HEK293 (cell line): ENCODE results near the gene PRND.
A peak's percentile ranks its signal among the peaks of the same experiment; 100 is the strongest.

ENCODE experiments used
- CTCF ChIA-PET: fragments of 350-600 bp; formaldehyde crosslinking; extraction: SDS; loops from one replicate; lab custom pipeline; 2021; ENCODE audit warnings: antibody characterized with exemption; lab: Yijun Ruan, JAX
- POLR2A ChIA-PET: fragments of 300-600 bp; formaldehyde crosslinking; extraction: SDS; loops from one replicate; lab custom pipeline; 2020; ENCODE audit warnings: antibody characterized with exemption, inconsistent platforms; lab: Yijun Ruan, JAX
- H3K27ac ChIP-seq: fragments of 200-500 bp; sonication (Bioruptor generic); 2 replicates; pipeline ENCODE4 v1.5.1; 2014; ENCODE audit warnings: low read depth, low read length, control low read depth, inconsistent platforms; ENCODE audit errors: extremely low read depth
- H3K36me3 ChIP-seq, 2 experiments: fragments of 200-500 bp in 1 of 2; sonication (Bioruptor generic) in 1 of 2; 1 replicate in 1 of 2; 2 replicates in 1 of 2; pipeline ENCODE4 v1.5.1; 2014 to 2017; ENCODE audit warnings: inconsistent platforms in 2 of 2, low read length in 2 of 2; ENCODE audit not compliant: control insufficient read depth in 2 of 2, insufficient read depth in 1 of 2
- H3K4me1 ChIP-seq: fragments of 200-500 bp; sonication (Bioruptor generic); 2 replicates; pipeline ENCODE4 v1.5.1; 2014; ENCODE audit warnings: mild to moderate bottlenecking, low read length, inconsistent platforms; ENCODE audit not compliant: control insufficient read depth, insufficient read depth
- H3K4me3 ChIP-seq: 2 replicates; pipeline ENCODE4 v1.5.1; 2011; ENCODE audit warnings: low read depth, mild to moderate bottlenecking, control low read depth, low read length, moderate library complexity
- H3K9me3 ChIP-seq: fragments of 200-500 bp; sonication (Bioruptor generic); 2 replicates; pipeline ENCODE4 v1.5.1; 2014; ENCODE audit warnings: low read depth, low read length, inconsistent platforms; ENCODE audit not compliant: control insufficient read depth, insufficient read depth
- FEZF1 ChIP-seq: fragments of 450-650 bp; formaldehyde crosslinking; IDR thresholded peaks from 2 replicates; pipeline ENCODE4 v1.5.1; 2016; ENCODE audit warnings: missing biosample characterization, missing genetic modification characterization
- GFI1B ChIP-seq: fragments of 450-650 bp; formaldehyde crosslinking; IDR thresholded peaks from 2 replicates; pipeline ENCODE4 v1.5.1; 2016; ENCODE audit warnings: missing biosample characterization, missing genetic modification characterization
- GLIS1 ChIP-seq: fragments of 450-650 bp; formaldehyde crosslinking; IDR thresholded peaks from 2 replicates; pipeline ENCODE4 v1.5.1; 2016; ENCODE audit warnings: missing biosample characterization, missing genetic modification characterization
- MZF1 ChIP-seq: fragments of 450-650 bp; formaldehyde crosslinking; IDR thresholded peaks from 2 replicates; pipeline ENCODE4 v1.5.1; 2017; ENCODE audit warnings: missing biosample characterization, missing genetic modification characterization, borderline replicate concordance
- RBAK ChIP-seq: fragments of 450-650 bp; formaldehyde crosslinking; IDR thresholded peaks from 2 replicates; pipeline ENCODE4 v1.5.1; 2016; ENCODE audit warnings: missing biosample characterization, missing genetic modification characterization
- SCRT2 ChIP-seq: fragments of 450-650 bp; formaldehyde crosslinking; IDR thresholded peaks from 2 replicates; pipeline ENCODE4 v1.5.1; 2016; ENCODE audit warnings: missing biosample characterization, missing genetic modification characterization
- SETDB1 ChIP-seq: IDR thresholded peaks from one replicate; pipeline ENCODE4 v1.6.1; 2017; ENCODE audit warnings: mild to moderate bottlenecking, low read length, moderate library complexity, mixed read lengths; ENCODE audit not compliant: insufficient read length
- ZBTB20 ChIP-seq: fragments of 450-650 bp; formaldehyde crosslinking; IDR thresholded peaks from 2 replicates; pipeline ENCODE4 v1.5.1; 2016; ENCODE audit warnings: missing biosample characterization, missing genetic modification characterization
- ZBTB48 ChIP-seq: fragments of 450-650 bp; formaldehyde crosslinking; IDR thresholded peaks from 2 replicates; pipeline ENCODE4 v1.5.1; 2016; ENCODE audit warnings: missing biosample characterization, missing genetic modification characterization
- ZBTB49 ChIP-seq: fragments of 450-650 bp; formaldehyde crosslinking; IDR thresholded peaks from 2 replicates; pipeline ENCODE4 v1.5.1; 2016; ENCODE audit warnings: missing biosample characterization, missing genetic modification characterization, low read depth
- ZEB2 ChIP-seq: fragments of 450-650 bp; formaldehyde crosslinking; IDR thresholded peaks from 2 replicates; pipeline ENCODE4 v1.5.1; 2016; ENCODE audit warnings: missing biosample characterization, missing genetic modification characterization
- ZFHX2 ChIP-seq: fragments of 450-650 bp; formaldehyde crosslinking; conservative IDR thresholded peaks from 2 replicates; pipeline ENCODE4 v1.5.1; 2016; ENCODE audit warnings: missing biosample characterization, missing genetic modification characterization
- ZFP41 ChIP-seq: fragments of 450-650 bp; formaldehyde crosslinking; IDR thresholded peaks from 2 replicates; pipeline ENCODE4 v1.5.1; 2016; ENCODE audit warnings: missing biosample characterization, missing genetic modification characterization, borderline replicate concordance
- ZNF121 ChIP-seq: fragments of 450-650 bp; formaldehyde crosslinking; IDR thresholded peaks from 2 replicates; pipeline ENCODE4 v1.5.1; 2016; ENCODE audit warnings: missing biosample characterization, missing genetic modification characterization
- ZNF140 ChIP-seq: fragments of 450-650 bp; formaldehyde crosslinking; IDR thresholded peaks from 2 replicates; pipeline ENCODE4 v1.5.1; 2016; ENCODE audit warnings: missing biosample characterization, missing genetic modification characterization
- ZNF211 ChIP-seq: fragments of 450-650 bp; formaldehyde crosslinking; IDR thresholded peaks from 2 replicates; pipeline ENCODE4 v1.5.1; 2016; ENCODE audit warnings: low read depth, missing biosample characterization, missing genetic modification characterization
- ZNF350 ChIP-seq: fragments of 450-650 bp; formaldehyde crosslinking; IDR thresholded peaks from 2 replicates; pipeline ENCODE4 v1.5.0; 2017; ENCODE audit warnings: missing biosample characterization, mild to moderate bottlenecking, missing genetic modification characterization
- ZNF362 ChIP-seq: fragments of 450-650 bp; formaldehyde crosslinking; IDR thresholded peaks from 2 replicates; pipeline ENCODE4 v1.5.1; 2016; ENCODE audit warnings: missing biosample characterization, missing genetic modification characterization
- ZNF366 ChIP-seq: fragments of 450-650 bp; formaldehyde crosslinking; conservative IDR thresholded peaks from 2 replicates; pipeline ENCODE4 v1.5.1; 2016; ENCODE audit warnings: missing biosample characterization, missing genetic modification characterization
- ZNF48 ChIP-seq: fragments of 450-650 bp; formaldehyde crosslinking; IDR thresholded peaks from 2 replicates; pipeline ENCODE4 v1.5.1; 2016; ENCODE audit warnings: missing biosample characterization, missing genetic modification characterization
- ZNF501 ChIP-seq: fragments of 450-650 bp; formaldehyde crosslinking; IDR thresholded peaks from 2 replicates; pipeline ENCODE4 v1.5.1; 2016; ENCODE audit warnings: missing biosample characterization, missing genetic modification characterization
- ZNF530 ChIP-seq: fragments of 450-650 bp; formaldehyde crosslinking; IDR thresholded peaks from 2 replicates; pipeline ENCODE4 v1.5.1; 2016; ENCODE audit warnings: low read depth, missing biosample characterization, missing genetic modification characterization
- ZNF549 ChIP-seq: fragments of 450-650 bp; IDR thresholded peaks from 2 replicates; pipeline ENCODE4 v1.5.1; 2018; ENCODE audit warnings: missing biosample characterization, missing genetic modification characterization, mild to moderate bottlenecking, inconsistent platforms, moderate library complexity
- ZNF654 ChIP-seq: fragments of 450-650 bp; formaldehyde crosslinking; IDR thresholded peaks from 2 replicates; pipeline ENCODE4 v1.5.1; 2016; ENCODE audit warnings: low read depth, missing biosample characterization, missing genetic modification characterization
- ZNF664 ChIP-seq: fragments of 450-650 bp; formaldehyde crosslinking; IDR thresholded peaks from 2 replicates; pipeline ENCODE4 v1.5.1; 2016; ENCODE audit warnings: missing biosample characterization, missing genetic modification characterization

Gene PRND

GRCh38 chr20:4682682-4683081 lies 39.0 kb upstream of the PRND start:
- H3K36me3 ChIP-seq: no peaks in the 10 kb centered on the region
- ChIA-PET POLR2A (no interaction called here), CTCF (no interaction called here)
- TF ChIP-seq ZNF121 (tag by site-specific recombination): peak; percentile 78
- TF ChIP-seq ZNF530: no peak
- H3K27ac ChIP-seq: no peak overlapping the region
- H3K9me3 ChIP-seq: no peaks in the 10 kb centered on the region
- H3K4me1 ChIP-seq: peaks cover 8% of the 10 kb centered on the region
- no peak overlapping the region for H3K4me3 ChIP-seq

- TF ChIP-seq ZNF362 (tag by site-specific recombination): no peak
- no peak for TF ChIP-seq MZF1 (tag by site-specific recombination)
- TF ChIP-seq ZBTB48: no peak
- no peak for TF ChIP-seq ZBTB49 (tag by site-specific recombination)
- TF ChIP-seq ZNF140 (tag by site-specific recombination): no peak
- TF ChIP-seq ZEB2 (tag by site-specific recombination): no peak
- no peak for TF ChIP-seq SETDB1
- H3K4me3 ChIP-seq: no peak overlapping the region
- H3K4me1 ChIP-seq: peaks cover 13% of the 10 kb centered on the region
- CTCF ChIA-PET: interaction anchor here (0.6 kb wide), 1 partner anchor 38 kb away, joined by 4 read pairs; no protein-coding TSS in a partner anchor
- H3K9me3 ChIP-seq: no peaks in the 10 kb centered on the region
- H3K27ac ChIP-seq: no peak overlapping the region
- no peaks in the 10 kb centered on the region for H3K36me3 ChIP-seq
- POLR2A ChIA-PET: no interaction called here
Observed at GRCh38 chr20:4683261-4683660, 38.4 kb upstream of the PRND start.

- ChIA-PET POLR2A (no interaction called here), CTCF (interaction anchor here (0.6 to 1.2 kb wide), 5 partner anchors 35 to 130 kb away, joined by 3 to 7 read pairs (median 3); no protein-coding TSS in a partner anchor)
- H3K9me3 ChIP-seq: no peaks in the 10 kb centered on the region
- peaks cover 21% of the 10 kb centered on the region for H3K4me1 ChIP-seq
- H3K27ac ChIP-seq: no peak overlapping the region
- no peaks in the 10 kb centered on the region for H3K36me3 ChIP-seq
- TF ChIP-seq GFI1B (tag by site-specific recombination) (no peak), ZNF549 (tag by site-specific recombination) (no peak), ZNF664 (tag by site-specific recombination) (peak; percentile 51; the same call in 1 of the 2 replicates), RBAK (no peak), ZNF654 (no peak), ZNF501 (tag by site-specific recombination) (no peak), ZNF350 (no peak), ZNF362 (tag by site-specific recombination) (no peak), ZFP41 (tag by site-specific recombination) (no peak), ZNF366 (tag by site-specific recombination) (no peak), ZBTB20 (tag by site-specific recombination) (no peak), SCRT2 (peak; percentile 39; the same call in 1 of the 2 replicates), ZFHX2 (tag by site-specific recombination) (0 out of 2 replicates have a peak, but pooled peaks have one; percentile 39), ZNF211 (tag by site-specific recombination) (no peak), GLIS1 (tag by site-specific recombination) (peak; percentile 35; the same call in 1 of the 2 replicates), ZNF48 (tag by site-specific recombination) (no peak), FEZF1 (peak; percentile 92)
- H3K4me3 ChIP-seq: no peak overlapping the region
Observed at GRCh38 chr20:4684837-4685413, 36.8 kb upstream of the PRND start.
